Stimulated activated CD8-positive, alpha-beta memory T cell treated with anti-CD3 and anti-CD28 coated beads, Interleukin-7, amount 100 ng/mL, for 1 hour (primary cell): ENCODE measurements around the gene DCP1A.
"Not testable (repeated sequence)": the region's sequence is repeated elsewhere in the genome, so short reads cannot be mapped to it uniquely, and the experiment has no call there.

Experiments
- DNase-seq, 2 donors: peaks; one replicate each; pipeline ENCODE4 v3.0.0-alpha.2; 2020; ENCODE audit warnings: low read depth in 2 of 2

Gene DCP1A

GRCh38 chr3:53328746-53329145, 18.6 kb downstream of the DCP1A start:
- no peak for DNase-seq

GRCh38 chr3:53327986-53328385, 19.4 kb downstream of the DCP1A start:
- not testable (repeated sequence) for DNase-seq

- DNase-seq: no peak
Measured at GRCh38 chr3:53324105-53324504, 23.2 kb downstream of the DCP1A start.

GRCh38 chr3:53320697-53321096, 26.6 kb downstream of the DCP1A start:
- no peak for DNase-seq

- no peak for DNase-seq
Measured at GRCh38 chr3:53318522-53318921, 28.8 kb downstream of the DCP1A start.

- DNase-seq: no peak
Measured at GRCh38 chr3:53312832-53313231, 34.5 kb downstream of the DCP1A start.

- DNase-seq: no peak
Measured at GRCh38 chr3:53311882-53312281, 35.5 kb downstream of the DCP1A start.

- no peak for DNase-seq
Measured at GRCh38 chr3:53303957-53304356, 43.4 kb downstream of the DCP1A start.

GRCh38 chr3:53303549-53303948, 43.8 kb downstream of the DCP1A start:
- no peak for DNase-seq

GRCh38 chr3:53300826-53301225, 46.5 kb downstream of the DCP1A start:
- DNase-seq: no peak

- DNase-seq: not testable (repeated sequence)
Measured at GRCh38 chr3:53299611-53300023, 47.7 kb downstream of the DCP1A start.

- no peak for DNase-seq
Measured at GRCh38 chr3:53295410-53295809, 51.9 kb downstream of the DCP1A start.

GRCh38 chr3:53293867-53294266, 53.5 kb downstream of the DCP1A start:
- no peak for DNase-seq

- no peak for DNase-seq
Measured at GRCh38 chr3:53288214-53288613, 59.1 kb downstream of the DCP1A start.

- DNase-seq: no peak
Measured at GRCh38 chr3:53287131-53287629, 60.2 kb downstream of the DCP1A start.

- no peak for DNase-seq
Measured at GRCh38 chr3:53286727-53287126, 60.6 kb downstream of the DCP1A start.

GRCh38 chr3:53282581-53282980, 64.8 kb downstream of the DCP1A start:
- no peak for DNase-seq

- DNase-seq: no peak
Measured at GRCh38 chr3:53278667-53279066, 68.7 kb downstream of the DCP1A start.

- DNase-seq: no peak
Measured at GRCh38 chr3:53274938-53275605, 72.3 kb downstream of the DCP1A start.

- DNase-seq: no peak
Measured at GRCh38 chr3:53273146-53273670, 74.1 kb downstream of the DCP1A start.

GRCh38 chr3:53269888-53270880, 77.2 kb downstream of the DCP1A start:
- no peak for DNase-seq

GRCh38 chr3:53269193-53269592, 78.2 kb downstream of the DCP1A start:
- not testable (repeated sequence) for DNase-seq
